GM15510 (cell line): Measurements from ENCODE around the gene POLR1D.

Experiments used
- POLR2A ChIP-seq: IDR thresholded peaks from 3 replicates; pipeline ENCODE4 v1.6.1; 2011; ENCODE audit warnings: borderline replicate concordance; ENCODE audit not compliant: insufficient read length; ENCODE audit errors: extremely low read depth

POLR1D gene

DNA sequence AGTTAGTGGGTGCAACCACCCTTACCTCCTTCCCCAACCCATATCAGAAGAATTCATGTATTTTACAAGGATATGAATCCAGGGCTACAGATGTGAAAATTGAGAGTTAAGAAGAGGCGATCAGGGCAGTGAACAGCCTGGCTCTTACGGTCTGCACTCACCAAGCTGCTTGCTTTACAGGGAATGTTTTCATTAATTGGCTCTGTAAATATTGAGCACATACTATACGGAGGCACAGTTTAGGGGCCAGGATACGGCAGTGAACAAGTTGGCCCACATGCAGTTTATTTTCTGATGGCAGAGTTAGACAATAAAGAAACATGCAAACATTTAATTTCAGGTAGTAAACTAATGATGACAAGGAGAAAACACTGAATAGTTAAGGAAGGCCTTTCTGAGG, 6.4 kb downstream of the POLR1D start:
- TF ChIP-seq POLR2A = no peak

DNA sequence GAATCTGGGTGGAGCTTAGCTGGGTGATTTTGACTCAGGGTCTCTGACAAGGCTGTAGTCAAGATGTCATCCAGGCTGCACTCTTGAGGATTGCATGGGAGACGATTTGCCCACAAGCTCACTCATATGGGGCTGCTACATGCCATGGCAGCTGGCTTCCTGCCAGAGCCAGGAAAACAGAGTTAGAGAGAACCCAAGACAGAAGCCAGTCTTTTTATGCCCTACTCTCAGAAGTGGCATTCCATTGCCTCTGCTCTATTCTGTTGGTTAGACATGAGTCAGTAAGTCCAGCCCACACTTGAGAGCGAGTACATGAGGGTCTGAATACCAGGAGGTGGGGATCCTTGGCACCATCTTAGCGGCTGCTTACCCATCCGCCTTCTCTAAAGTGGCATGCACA, 9.5 kb downstream of the POLR1D start:
- TF ChIP-seq POLR2A = no peak

DNA sequence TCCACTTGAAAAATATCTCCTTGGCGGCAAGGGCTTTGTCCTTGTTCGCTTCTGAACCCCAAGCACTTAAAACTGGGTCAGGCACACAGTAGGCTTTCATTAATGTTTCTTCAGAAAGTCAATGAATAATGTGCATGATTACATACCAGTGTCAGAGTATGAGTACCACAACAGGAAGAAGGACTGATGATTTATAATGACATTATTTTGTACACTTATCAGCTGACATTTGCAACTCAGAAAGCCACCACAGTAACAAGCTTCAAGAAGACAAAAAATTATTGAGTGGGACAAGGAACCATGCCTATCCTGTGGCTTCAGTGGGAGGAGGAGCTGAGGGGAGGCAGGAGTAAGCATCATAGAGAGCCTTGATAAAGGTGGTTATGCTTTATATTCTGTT, 10.0 kb downstream of the POLR1D start:
- TF ChIP-seq POLR2A = no peak

DNA sequence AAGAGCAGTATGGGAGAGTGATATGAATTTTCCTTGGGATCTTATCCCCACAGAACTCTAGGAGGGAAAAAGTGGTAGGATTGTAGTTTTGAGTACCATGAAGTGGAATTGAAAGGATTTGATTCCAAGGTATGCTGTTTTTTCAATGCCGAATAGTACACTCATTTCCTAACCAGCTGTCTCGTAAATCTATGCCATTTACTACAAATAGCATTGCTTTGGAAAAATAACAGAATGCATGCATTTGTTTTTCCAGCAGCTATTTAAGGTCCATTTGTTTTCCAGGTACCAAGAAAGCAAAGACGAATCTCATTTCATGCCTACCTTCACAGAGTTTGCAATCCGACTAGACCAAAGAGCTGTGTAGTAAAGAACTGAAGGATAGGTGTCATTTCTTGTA, 10.5 kb downstream of the POLR1D start:
- TF ChIP-seq POLR2A = no peak

DNA sequence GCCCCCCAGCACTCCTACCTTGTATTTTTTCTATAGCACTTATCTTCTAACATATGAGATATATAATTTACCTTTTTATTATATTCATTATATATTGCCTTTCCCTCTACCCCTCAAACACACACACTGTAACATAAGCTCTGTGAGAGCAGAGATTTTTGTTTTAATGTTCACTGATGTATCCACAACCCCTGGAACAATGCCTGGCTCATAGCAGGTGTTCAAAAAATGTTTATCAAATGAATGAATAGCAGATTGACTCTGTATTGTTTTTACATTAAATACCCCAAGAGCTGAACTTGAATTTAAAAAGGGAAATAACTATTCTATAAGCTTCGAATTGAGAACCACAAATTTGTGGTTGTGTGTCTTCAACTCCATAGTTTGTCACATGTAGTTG, 11.0 kb downstream of the POLR1D start:
- no peak for TF ChIP-seq POLR2A

DNA sequence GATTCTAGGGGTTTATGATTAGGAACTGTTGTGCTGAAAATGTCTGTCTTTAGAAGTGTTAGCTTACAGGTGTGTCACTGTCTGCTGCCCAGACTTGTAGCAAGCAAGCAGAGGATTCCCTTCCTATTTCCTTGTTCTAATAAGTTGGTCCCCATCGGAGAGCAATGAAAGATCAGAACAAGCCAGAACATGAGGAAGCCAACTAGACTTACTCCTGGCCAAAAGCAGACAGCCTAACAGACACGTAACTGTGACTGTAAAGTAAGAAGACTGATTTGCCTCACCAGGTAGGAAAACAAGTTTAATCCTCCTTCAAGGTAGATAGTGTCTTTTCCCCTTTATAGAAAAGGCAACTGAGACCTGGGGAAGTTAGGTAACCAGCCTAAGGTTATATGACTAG, 12.5 kb downstream of the POLR1D start:
- TF ChIP-seq POLR2A = no peak

DNA sequence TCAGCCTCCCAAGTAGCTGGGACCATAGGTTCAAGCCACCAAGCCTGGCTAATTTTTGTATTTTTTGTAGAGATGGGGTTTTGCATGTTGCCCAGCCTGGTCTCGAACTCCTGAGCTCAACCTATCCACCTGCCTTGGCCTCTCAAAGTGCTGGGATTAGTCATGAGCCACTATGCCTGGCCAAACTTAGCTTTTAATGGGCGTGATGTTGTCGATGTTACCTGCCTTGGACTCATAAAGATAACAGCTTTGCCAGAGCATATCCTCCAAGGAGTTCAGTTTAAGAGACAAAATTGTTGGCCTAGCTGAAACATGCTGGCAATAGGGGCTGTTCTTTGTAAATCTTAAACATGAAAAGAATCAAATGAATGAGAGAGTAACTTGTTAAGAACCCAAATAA, 13.1 kb downstream of the POLR1D start:
- no peak for TF ChIP-seq POLR2A

DNA sequence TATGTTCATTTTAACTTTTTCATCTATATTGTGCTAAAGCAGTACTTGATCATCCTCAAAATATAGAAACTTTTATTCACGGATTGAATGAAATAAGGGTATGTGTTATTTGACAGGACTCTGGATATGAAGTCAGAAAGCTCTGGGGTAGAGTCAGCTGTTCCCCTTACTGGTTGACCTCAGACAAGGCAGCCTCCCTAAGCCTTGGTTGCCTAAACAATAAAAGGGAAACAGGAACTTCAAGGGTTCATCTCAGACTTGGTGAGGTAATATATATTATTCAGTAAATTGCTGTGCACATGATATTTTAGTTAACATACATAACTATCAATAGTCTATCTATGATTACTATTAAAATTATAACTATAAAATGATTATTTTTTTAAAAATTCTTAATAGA, 13.6 kb downstream of the POLR1D start:
- TF ChIP-seq POLR2A = no peak

DNA sequence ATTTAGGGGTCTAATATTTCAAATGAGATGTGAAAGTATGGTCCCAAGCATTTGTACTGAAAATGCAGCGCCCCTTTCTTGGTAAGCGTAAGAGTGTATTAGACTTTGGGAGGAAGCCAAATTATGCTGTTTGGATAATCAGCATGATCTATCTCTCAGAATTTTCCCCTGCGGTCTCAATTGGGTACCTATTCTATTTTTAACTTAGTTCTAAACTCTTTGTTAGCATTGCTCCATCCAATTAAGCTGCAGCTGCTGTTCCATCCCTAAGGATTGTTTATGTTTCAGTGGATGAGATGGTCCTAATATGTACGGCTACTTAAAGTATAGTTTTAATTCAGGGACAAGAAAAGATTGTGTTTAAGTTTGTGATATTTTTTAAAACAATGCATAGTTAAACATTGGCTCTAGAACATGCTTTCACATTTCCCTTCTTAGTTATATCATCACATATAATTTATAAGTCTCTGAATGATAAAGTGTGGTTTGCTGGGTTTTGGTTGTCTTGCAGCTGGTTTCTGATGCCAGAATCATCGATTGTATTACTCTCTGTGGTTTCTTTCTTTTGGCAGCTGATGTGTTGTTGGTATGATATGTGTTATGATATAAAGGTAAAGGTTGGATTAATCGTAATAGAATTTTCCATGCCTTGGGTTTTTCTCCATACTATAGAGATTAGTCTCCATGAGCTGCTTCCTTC, 15.0 kb downstream of the POLR1D start:
- no peak for TF ChIP-seq POLR2A

DNA sequence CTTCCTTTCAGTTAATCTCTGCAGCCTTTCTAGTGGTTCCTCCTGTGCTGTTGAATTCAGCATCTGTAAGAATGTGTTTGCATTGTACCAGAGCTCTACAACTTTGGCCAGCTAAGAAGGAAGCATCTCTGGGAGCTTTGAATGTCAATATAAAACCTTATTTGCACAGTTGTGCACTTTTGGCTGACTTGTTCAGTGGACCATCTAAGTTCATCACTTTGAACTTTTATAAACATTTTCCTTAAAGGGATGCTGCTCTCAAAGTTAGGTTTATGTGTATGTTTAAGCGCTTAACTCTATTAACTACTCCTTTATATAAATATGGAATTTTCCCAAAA, 15.6 kb downstream of the POLR1D start:
- no peak for TF ChIP-seq POLR2A

DNA sequence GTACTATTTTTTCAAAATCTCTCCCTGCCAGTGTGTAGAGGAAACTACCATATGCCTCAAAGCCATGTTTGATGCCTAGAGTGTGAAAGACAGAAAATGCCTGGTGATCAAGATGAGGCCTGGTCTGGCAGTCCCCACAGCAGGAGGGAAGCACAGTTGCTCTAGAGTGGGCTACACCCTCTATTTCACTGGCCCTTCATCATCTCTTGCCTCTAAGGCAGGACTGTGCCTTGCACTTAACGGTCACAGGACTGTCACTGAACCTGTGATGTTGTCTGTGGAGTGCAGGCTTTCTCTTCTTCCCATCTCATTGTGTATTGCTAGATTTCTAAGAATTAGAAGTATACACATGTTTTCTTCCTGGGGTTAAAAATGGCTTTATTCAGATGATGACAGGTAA, 16.3 kb downstream of the POLR1D start:
- no peak for TF ChIP-seq POLR2A

DNA sequence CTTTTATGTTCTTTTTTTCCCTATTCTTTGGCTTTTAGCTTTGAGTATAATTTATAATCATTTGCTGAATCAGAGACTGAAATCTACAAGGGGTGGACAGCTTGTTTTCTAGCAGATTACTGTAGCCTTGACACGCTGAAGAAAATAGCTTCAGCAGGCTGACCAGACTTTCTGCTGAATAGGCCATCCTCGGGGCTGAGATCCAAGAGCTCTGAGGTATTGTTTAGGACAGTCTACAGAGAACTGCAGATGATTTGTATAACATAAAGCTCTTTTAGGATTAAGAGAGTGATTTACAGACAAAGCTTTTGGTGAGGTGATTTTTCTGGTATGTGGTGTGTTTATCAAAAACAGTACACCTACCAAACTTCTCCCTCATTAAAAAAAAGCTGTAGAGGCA, 16.8 kb downstream of the POLR1D start:
- no peak for TF ChIP-seq POLR2A

DNA sequence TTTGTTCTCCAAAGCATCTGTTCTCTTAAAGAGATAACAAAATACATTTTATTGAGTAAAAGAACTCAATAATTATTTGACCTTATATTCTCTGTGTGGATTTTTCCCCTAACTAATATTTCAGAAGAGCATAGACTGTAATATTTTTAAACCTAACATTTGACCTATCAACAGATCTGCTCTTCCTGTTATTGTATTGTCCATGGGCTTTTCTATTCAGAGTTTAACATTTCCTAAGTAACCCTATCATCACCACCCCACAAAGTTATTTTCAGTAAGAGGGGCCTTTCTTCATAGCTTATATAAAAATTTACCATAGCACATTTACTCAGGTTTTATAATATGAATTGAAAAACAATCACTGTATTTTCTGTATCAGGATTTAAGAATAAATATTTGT, 17.5 kb downstream of the POLR1D start:
- TF ChIP-seq POLR2A = no peak

DNA sequence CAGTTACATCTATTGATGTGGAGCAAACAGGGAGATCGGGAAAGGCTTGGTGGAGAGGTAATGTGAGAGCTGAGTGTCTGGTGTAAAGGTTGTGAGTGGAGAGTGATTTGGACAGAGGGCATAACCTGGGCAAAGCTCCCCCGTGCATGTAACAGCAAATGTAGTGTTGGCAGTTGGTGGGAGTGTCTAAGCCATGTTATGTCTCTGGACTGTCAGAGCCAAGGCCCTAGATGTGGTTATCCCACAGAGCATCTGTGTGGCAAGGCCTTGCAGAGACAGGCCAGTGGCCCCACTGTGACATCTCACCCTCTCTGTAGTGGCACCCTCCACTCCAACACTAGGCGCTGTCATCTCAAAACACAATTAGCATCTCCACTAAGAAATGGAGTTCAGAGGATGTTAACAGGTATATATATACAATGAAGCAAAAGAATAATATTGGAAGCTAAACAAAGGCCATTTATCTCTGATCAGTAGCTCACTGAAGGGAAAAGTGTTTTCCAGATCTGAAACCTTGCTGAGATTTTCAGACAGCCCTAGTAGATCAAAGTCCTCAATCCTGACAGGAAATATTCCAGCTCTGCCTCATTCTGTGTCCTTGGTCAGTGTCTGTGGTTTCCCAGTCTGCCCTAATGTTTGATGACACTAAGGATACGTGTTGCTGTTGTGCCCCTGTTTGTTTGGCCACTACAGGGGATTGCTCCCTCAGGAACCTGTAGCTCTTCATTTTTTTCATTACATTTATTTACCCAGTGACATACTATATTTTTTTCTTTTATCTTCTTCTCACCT, 20.2 kb downstream of the POLR1D start:
- TF ChIP-seq POLR2A = no peak

DNA sequence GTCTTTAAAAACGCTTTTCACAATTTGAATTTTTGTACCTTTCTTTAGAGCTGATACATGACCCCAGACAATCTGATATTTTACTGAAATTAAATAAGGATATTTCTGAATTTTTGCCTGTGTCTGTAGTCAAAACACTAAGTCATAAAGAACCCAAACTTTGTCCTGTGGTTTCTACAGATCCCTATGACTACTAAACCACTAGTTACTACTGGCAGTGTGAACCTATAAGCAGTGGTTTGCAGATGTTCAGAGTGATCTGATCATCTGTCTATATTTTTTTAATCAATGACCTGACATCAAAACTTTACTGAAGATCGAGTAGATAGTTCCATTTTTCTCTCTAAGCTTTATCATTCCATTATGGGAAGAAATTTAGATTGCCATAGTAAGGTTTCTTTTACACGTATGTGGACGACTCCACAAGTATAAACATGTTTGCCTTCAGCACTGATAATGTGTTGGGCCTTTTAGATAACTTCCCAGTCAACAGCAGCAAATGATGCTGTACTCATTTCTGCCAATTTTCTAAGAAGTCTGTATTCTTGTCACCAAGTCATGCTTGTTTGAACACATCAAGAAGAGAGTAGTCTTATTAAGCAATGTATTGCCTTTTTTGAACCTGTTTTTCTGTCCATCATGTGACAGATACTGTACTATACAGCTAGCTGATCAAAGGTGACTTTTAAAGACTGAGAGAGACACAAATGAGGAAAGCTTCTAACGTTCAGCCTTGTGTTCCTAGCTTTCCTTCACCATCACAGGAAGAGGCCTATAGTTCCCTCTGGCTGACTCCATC, 21.8 kb downstream of the POLR1D start:
- TF ChIP-seq POLR2A = no peak
